Stomach (tissue), 9 donors: Measurements from ENCODE around the gene BCOR. TPM values are rescaled to one million over a fixed set of nuclear protein-coding genes. Genes with fewer than 3 reads are reported as not detected.

Experiments used
- DNase-seq, 2 donors: peaks; one replicate each; pipeline versions ENCODE4 v3.0.0 to v3.0.0-alpha.2; 2013 to 2019
- H3K27ac ChIP-seq, 5 donors: fragments of 200-600 bp in 4 of 5; sonication (generic) in 4 of 5; one replicate each; pipeline ENCODE4 v1.5.1; 2013 to 2019; ENCODE audit warnings: mild to moderate bottlenecking in 1 of 5, moderate library complexity in 1 of 5
- H3K27me3 ChIP-seq, 3 donors: fragments of 200-600 bp; sonication (generic); one replicate each; pipeline ENCODE4 v1.5.1; 2017 to 2019; ENCODE audit warnings: mixed run types in 1 of 3
- H3K36me3 ChIP-seq, 4 donors: fragments of 200-600 bp; sonication (generic); 1 replicate in 3 of 4; 2 replicates in 1 of 4; pipeline ENCODE4 v1.5.1; 2016 to 2019
- H3K4me1 ChIP-seq, 4 donors: fragments of 200-600 bp; sonication (generic); one replicate each; pipeline ENCODE4 v1.5.1; 2016 to 2019
- H3K4me3 ChIP-seq, 4 donors: fragments of 200-600 bp; sonication (generic) in 3 of 4; one replicate each; pipeline ENCODE4 v1.5.1; 2016 to 2019; ENCODE audit warnings: mild to moderate bottlenecking in 1 of 4
- H3K9me3 ChIP-seq, 4 donors: fragments of 200-600 bp; sonication (generic); one replicate each; pipeline ENCODE4 v1.5.1; 2016 to 2019
- EP300 ChIP-seq: sonication (generic); formaldehyde crosslinking; IDR thresholded peaks from one replicate; pipeline ENCODE4 v1.6.1; 2017; ENCODE audit warnings: antibody characterized with exemption
- POLR2A ChIP-seq, 4 donors: fragments of 450-650 bp; IDR thresholded peaks; one replicate each; pipeline ENCODE4 v1.6.1; 2016; ENCODE audit warnings: antibody characterized with exemption in 4 of 4, control low read depth in 2 of 4, mild to moderate bottlenecking in 1 of 4, moderate library complexity in 1 of 4
- POLR2AphosphoS5 ChIP-seq, 3 donors: sonication (generic); formaldehyde crosslinking; IDR thresholded peaks; one replicate each; pipeline ENCODE4 v1.6.1; 2016; ENCODE audit warnings: antibody characterized with exemption in 3 of 3
- WGBS, 5 donors: extraction: QIAGEN DNeasy Blood & Tissue Kit in 3 of 5; methylation state at CpG; one replicate each; pipeline versions ENCODE4 v1.1.5 to v1.1.7; 2013 to 2018; 5-methylcytosine and 5-hydroxymethylcytosine counted together
- intact Hi-C: fragments of 100-400 bp; cut with DNase I; formaldehyde crosslinking; loops from one replicate; pipeline ENCODE4 v1.15.1; 2023; ENCODE audit warnings: low total_unique reads
- polyA plus RNA-seq, 3 donors: library from polyadenylated mRNA; stranded (reverse); fragments of 200-250 nt; gene quantifications; one replicate each; pipeline ENCODE4 v1.2.3, GENCODE V29; 2013
- total RNA-seq, 5 donors: library from RNA; depleted of rRNA; stranded (reverse); fragments of >200 nt; gene quantifications; one replicate each; pipeline versions ENCODE4 v1.1.0 to v1.2.3, GENCODE V29; 2014 to 2016
- TF ChIP-seq, protein P1 (sequence below), 7 experiments: fragments of 450-650 bp in 4 of 7; fragments of 200-600 bp in 3 of 7; sonication (generic) in 3 of 7; IDR thresholded peaks; one replicate each; pipeline ENCODE4 v1.5.1; 2016 to 2019; ENCODE audit warnings: antibody characterized with exemption in 7 of 7, control low read depth in 2 of 7, mild to moderate bottlenecking in 1 of 7
- donor health status: healthy with polysubstance abuse.
- donor health status: Bipolar disorder and iron deficiency.
- donor health status: healthy.

The BCOR gene
- total and polyA plus RNA-seq, 8 donors, result 4.4 to 45.5 (median 19.2) TPM

DNA sequence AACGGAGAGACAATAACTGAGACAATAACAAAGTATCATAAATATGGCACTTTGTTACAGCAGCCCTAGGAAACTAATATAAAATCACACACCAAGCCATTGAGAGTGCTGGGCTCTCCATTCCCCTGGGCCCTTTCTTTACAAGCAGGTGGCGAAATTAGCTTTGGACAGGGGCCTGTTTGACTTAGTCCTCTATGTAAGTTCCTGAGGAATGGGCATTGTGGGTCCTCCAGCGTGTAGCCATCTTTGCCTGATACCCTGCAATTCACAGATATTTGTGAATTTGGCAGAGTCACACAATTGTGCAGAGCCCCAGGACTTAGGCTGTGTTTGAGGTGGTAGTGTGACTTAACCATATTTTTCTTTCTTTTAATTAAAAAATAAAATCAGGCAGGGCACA is 67.6 kb downstream of the BCOR start:
- Histone ChIP-seq H3K4me1 (no peaks in the 10 kb centered on the region), H3K36me3 (no peaks in the 10 kb centered on the region), H3K27ac (no peak overlapping the region), H3K27me3 (no peaks in the 10 kb centered on the region), H3K4me3 (no peak overlapping the region), H3K9me3 (peaks cover 0 to 10% (median 4%) of the 10 kb centered on the region in 4 donors)
- 75 to 95% (median 87%) methylated on average over 3 of the region's 3 CpGs for WGBS, 5 donors
- intact Hi-C loops, result no loop called here
- TF ChIP-seq EP300 (no peak), POLR2A (IDR thresholded peaks at IDR 0.05) (no peak), POLR2AphosphoS5 (IDR thresholded peaks at IDR 0.05) (no peak)
- TF ChIP-seq, protein P1, sequence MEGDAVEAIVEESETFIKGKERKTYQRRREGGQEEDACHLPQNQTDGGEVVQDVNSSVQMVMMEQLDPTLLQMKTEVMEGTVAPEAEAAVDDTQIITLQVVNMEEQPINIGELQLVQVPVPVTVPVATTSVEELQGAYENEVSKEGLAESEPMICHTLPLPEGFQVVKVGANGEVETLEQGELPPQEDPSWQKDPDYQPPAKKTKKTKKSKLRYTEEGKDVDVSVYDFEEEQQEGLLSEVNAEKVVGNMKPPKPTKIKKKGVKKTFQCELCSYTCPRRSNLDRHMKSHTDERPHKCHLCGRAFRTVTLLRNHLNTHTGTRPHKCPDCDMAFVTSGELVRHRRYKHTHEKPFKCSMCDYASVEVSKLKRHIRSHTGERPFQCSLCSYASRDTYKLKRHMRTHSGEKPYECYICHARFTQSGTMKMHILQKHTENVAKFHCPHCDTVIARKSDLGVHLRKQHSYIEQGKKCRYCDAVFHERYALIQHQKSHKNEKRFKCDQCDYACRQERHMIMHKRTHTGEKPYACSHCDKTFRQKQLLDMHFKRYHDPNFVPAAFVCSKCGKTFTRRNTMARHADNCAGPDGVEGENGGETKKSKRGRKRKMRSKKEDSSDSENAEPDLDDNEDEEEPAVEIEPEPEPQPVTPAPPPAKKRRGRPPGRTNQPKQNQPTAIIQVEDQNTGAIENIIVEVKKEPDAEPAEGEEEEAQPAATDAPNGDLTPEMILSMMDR (IDR thresholded peaks at IDR 0.05), result no peak
- DNase-seq, result no peak

DNA sequence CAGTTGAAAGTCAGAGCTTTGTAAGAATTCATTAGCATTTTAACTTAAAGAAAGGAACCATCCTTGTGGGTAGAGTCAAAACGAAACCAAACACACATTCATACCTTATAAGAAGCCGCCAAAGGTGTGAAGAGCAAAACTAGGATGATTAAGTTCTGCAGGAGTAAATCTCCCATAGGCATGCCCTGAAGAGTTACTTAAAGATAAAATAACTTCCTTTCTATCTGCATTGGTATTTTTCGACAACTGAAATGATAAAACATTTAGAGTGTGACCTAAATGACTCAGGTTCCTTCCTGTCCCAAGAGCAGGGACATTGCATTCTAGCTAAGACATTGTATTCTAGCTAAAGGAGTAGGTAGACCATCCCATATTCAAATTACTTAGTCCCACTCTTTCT is 75.3 kb downstream of the BCOR start:
- no peaks in the 10 kb centered on the region for H3K27me3 ChIP-seq
- no peak for DNase-seq
- TF ChIP-seq POLR2A (IDR thresholded peaks at IDR 0.05) (no peak), EP300 (no peak), POLR2AphosphoS5 (IDR thresholded peaks at IDR 0.05) (no peak)
- TF ChIP-seq, protein P1 (IDR thresholded peaks at IDR 0.05), result no peak
- H3K4me3 ChIP-seq, result no peak overlapping the region
- peaks cover 0 to 9% (median 3%) of the 10 kb centered on the region in 4 donors for H3K9me3 ChIP-seq
- H3K36me3 ChIP-seq, result no peaks in the 10 kb centered on the region
- H3K27ac ChIP-seq, result no peak overlapping the region
- intact Hi-C loops, result no loop called here
- 60 to 76% (median 67%) methylated on average over 3 of the region's 3 CpGs for WGBS, 5 donors
- H3K4me1 ChIP-seq, result no peaks in the 10 kb centered on the region

DNA sequence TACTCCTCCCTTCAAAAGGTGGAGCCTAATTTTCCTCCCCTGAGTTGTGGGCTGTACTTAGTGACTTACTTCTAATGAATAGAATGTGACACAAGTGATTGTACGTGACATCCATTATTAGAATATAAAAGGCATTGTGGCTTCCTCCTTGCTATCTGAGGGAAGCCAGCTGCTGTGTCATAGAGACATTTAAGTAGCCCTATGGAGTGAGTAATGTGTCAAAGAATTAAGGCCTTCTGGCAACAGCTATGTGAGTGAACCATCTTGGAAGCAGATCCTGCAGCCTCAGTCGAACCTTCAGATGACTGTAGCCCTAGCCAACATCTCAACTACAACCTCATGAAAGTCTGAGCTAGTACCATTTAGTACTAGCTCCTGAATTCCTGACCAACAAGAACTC is 76.1 kb downstream of the BCOR start:
- H3K9me3 ChIP-seq, result peaks cover 0 to 16% (median 7%) of the 10 kb centered on the region in 4 donors
- H3K4me3 ChIP-seq, result no peak overlapping the region
- H3K27me3 ChIP-seq, result no peaks in the 10 kb centered on the region
- intact Hi-C loops, result no loop called here
- H3K36me3 ChIP-seq, result no peaks in the 10 kb centered on the region
- no peak overlapping the region for H3K27ac ChIP-seq
- TF ChIP-seq POLR2AphosphoS5 (IDR thresholded peaks at IDR 0.05), result no peak
- TF ChIP-seq, protein P1 (IDR thresholded peaks at IDR 0.05), result no peak
- no peak for TF ChIP-seq EP300
- no peak for TF ChIP-seq POLR2A (IDR thresholded peaks at IDR 0.05)
- WGBS, 5 donors, result 67 to 98% (median 87%) methylated on average over 2 of the region's 2 CpGs
- no peaks in the 10 kb centered on the region for H3K4me1 ChIP-seq
- DNase-seq, result no peak

DNA sequence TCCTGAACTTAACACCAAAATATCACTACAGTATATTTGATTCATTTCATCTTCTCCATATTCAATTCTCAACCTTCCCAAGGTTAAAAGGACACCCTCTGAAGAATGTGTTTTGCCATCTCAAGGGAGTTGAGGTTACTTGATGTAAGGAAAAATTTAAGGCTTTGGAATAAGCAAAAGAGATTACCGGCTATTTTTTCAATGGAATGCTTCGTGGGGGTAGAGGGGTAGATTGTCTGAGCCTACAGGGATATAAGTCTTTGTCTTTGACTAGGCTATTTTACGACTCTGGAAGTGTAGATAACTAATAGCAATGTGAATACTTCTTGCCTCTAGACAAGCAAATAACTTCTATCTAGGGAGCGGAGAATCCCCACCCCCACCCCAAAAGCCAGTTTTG is 78.2 kb downstream of the BCOR start:
- no peak for DNase-seq
- Histone ChIP-seq H3K4me3 (no peak overlapping the region), H3K27ac (no peak overlapping the region), H3K27me3 (peaks cover 0 to 7% (median 0%) of the 10 kb centered on the region in 3 donors), H3K4me1 (peaks cover 0 to 7% (median 2%) of the 10 kb centered on the region in 4 donors), H3K36me3 (no peaks in the 10 kb centered on the region), H3K9me3 (peaks cover 0 to 30% (median 10%) of the 10 kb centered on the region in 4 donors)
- intact Hi-C loops, result no loop called here
- no peak for TF ChIP-seq POLR2AphosphoS5 (IDR thresholded peaks at IDR 0.05)
- TF ChIP-seq POLR2A (IDR thresholded peaks at IDR 0.05), result no peak
- TF ChIP-seq EP300, result no peak
- TF ChIP-seq, protein P1 (IDR thresholded peaks at IDR 0.05), result no peak
- WGBS, 5 donors, result 77 to 89% (median 84%) methylated on average over 4 of the region's 4 CpGs
